Urothelium cell line (cell line): ENCODE measurements around the gene CENPH.
A peak's percentile ranks its signal among the peaks of the same experiment; 100 is the strongest.
"Not testable (repeated sequence)": the region's sequence is repeated elsewhere in the genome, so short reads cannot be mapped to it uniquely, and the experiment has no call there.

ENCODE experiments used
- DNase-seq: peaks from one replicate; pipeline ENCODE4 v3.0.0; 2011; ENCODE audit warnings: low spot score, mixed read lengths
- FAIRE-seq: peaks from 2 replicates; lab custom pipeline; 2011; peaks lifted over from hg19 to GRCh38; lab: Jason Lieb, UNC

CENPH gene

DNA sequence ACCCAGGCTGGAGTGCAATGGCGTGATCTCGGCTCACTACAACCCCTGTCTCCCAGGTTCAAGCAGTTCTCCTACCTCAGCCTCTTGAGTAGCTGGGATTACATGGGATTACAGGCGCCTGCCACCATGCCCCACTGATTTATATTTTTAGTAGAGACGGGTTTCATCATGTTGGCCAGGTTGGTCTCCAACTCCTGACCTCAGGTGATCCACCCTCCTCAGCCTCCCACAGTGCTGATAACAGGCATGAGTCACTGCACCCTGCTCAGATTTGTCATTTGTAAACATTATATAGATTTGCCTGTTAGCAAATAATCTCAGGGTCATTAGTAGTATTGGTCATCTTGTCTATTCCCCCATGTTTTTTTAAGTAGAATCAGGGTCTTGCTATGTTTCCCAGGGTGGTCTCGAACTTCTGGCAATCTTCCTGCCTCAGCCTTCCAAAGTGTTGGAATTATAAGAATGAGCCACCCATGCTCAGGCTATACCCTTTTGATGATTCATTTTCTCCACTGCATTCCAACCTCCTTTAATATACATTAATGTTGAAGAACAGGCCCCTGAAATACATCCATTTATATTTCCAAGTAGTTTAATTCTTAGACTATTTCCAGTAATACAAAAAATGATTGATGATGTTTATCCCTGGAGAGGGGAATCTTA is 17.3 kb downstream of the CENPH start:
- no peak for DNase-seq
- no peak for FAIRE-seq

DNA sequence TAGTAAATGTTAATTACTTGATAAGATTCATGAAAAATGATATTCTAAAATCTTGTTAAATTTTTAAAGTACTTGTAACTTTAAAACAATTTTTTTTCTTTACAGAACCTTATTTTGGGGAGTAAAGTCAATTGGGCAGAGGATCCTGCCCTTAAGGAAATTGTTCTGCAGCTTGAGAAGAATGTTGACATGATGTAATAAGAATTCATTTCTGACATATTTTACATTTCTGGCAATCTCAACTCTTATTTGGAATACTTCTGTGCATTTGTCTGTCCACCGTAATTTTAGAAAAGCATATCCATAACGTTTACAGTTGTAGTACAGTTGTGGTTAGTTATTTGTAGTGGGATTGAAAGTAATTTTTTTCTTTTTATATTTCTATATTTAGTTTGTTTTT is 20.2 kb downstream of the CENPH start:
- FAIRE-seq (no peak), DNase-seq (no peak)

DNA sequence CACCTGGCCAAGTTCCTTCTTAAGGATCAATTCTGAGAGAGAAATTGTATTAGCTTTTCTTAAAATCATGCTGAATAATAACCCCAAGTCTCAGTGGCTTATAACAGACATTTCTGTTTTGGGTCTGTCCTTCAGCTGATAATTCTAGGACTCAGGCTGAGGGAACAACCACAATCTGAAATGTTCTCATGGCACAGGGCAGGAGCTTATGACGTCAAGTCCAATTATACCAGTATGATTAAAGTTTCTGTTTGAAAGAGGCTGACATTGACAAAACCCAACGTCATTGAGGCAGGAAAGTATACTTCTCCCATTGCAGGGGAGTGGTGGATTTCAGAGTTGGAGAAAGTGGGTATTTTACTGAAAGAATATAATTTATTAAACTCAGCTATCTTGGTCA is 21.8 kb downstream of the CENPH start:
- FAIRE-seq: no peak
- no peak for DNase-seq

DNA sequence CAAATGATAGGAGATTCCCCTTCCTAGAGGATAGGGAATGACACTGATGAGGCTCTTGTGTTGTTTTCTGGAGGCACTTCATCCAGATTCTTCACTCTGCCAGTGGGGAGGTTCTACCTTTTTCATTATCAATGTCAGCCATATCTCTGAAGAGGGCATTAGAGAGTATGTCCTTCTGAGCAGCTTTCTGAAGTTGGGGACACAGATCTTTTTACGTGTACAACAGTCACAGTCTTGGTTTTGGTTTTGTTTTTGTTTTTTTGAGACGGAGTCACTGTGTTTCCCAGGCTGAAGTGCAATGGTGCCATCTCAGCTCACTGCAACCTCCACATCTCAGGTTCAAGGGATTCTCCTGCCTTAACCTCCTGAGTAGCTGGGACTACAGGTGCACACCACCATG is 22.6 kb downstream of the CENPH start:
- FAIRE-seq: no peak
- no peak for DNase-seq

DNA sequence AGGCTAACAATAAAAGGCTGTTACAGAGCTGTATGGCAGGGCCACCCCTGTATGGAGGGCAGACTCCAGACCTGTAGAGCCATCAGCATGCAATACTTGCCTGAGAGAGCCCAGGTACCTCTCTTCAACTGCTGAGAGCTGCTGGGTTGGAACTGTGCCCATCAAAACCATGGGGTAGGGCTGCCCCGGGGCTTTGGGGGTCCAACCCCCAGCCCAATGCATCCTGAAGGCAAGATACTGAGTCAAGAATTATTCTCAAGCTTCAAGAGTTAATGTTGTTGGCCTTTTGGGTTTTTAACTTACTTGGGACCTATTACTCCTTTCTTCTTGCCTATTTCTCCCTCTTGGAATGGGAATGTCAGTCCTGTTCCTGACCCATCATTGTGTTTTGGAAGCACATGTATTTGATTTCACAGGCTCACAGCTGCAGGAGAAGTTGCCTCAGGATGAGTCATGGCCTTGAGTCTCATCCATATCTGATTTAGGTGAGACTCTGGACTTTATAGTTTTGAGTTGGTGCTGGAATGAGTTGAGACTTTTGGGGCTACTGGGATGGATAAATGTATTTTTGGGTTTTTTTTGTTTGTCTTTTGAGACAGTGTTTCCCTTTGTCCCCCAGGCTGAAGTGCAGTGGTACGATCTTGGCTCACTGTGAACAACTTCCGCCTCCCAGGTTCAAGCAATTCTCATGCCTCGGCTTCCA is 24.3 kb downstream of the CENPH start:
- DNase-seq (no peak), FAIRE-seq (no peak)

DNA sequence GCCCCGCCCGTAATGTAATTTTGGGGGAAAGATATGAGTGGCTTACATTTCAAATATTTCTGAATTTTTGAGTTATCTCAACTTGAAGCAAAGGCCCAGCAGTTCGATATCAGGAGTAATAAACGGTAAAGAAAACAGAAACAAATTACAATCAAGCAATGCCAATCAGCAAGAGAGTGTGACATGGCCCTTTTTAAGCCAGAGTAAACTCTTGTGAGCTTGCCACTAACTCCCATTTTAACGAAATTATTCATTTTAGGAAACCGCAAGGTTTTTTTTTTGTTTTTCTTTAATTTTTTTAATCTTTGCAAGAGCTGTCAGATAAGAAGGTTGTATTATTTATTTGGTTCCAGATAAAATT is 27.7 kb downstream of the CENPH start:
- FAIRE-seq (no peak), DNase-seq (no peak)

DNA sequence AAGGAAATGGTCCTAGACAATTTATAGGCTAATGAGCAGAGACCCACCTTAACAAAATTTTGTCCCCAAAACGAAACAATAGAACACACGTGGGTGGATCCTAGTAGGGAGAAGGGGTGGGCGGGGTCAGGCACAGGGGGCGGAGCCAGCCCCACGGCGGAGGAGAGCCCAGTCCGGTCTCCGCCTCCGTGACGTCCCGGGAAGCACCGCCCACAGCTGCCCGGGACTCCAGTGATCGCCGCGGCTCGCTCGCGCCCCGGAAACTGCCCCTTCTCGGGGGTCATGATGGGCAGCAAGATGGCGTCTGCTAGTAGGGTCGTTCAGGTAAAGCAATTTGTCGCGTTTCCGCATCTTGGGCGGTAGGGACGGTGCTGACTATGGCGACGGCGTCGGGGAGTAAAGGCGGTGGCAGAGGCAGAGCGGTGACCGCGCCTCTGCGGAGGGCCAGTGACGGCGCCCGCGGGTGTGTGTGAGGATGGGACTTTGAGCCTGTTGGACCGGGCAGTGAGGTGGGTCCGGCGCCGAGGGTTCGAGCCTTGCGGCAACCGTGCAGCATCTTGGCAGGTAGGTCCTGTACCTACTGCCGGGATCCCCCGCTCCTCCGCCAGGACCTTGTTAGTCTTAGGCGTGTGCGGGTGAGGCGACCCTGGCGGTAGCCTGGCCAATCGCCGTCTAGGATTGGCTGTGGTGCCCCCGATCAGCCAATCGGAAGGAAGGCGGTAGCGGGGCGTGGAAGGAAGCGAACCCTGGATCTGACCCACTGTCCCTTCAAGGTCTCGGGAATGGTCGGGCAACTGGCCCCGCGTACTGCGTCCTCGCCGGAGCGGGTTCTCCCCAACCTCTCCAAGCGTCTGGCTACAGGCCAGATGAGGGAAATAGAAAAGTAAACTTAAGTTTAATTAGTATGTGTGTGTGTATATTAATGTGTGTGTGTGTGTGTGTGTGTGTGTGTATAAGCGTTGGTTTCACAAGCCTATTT is 28.5 kb downstream of the CENPH start:
- DNase-seq: peak; percentile 99
- peak; percentile 84 for FAIRE-seq

DNA sequence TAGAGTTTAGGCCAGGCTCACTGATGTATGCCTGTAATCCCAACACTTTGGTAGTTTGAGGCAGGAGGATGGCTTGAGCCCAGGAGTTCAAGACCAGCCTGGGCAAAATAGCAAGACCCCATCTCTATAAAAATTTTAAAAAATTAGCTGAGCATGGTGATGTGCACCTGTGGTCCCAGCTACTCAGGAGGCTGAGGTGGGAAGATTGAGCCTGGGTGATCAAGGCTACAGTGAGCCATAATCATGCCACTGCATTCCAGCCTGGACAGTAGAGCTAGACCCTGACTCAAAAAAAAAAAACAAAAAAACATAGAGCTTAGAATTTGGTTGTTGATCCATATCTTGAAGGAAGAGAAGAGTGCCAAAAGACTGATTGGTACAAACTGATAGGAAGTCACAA is 30.6 kb downstream of the CENPH start:
- FAIRE-seq: no peak

DNA sequence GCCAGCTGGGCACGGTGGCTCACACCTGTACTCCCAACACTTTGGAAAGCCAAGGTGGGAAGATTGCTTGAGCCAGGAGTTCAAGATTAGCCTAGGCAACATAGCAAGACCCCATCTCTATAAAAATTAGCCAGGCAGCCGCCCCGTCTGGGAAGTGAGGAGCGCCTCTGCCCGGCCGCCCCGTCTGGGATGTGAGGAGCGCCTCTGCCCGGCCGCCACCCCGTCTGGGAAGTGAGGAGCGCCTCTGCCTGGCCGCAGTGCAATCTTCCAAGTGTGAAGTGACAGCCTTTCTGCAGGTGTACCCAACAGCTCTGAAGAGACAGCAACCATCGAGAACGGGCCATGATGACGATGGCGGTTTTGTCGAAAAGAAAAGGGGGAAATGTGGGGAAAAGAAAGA is 31.0 kb downstream of the CENPH start:
- DNase-seq, FAIRE-seq: not testable (repeated sequence)

More for the DNA sequence above, 30.6 kb downstream of the CENPH start:
- DNase-seq: no peak

DNA sequence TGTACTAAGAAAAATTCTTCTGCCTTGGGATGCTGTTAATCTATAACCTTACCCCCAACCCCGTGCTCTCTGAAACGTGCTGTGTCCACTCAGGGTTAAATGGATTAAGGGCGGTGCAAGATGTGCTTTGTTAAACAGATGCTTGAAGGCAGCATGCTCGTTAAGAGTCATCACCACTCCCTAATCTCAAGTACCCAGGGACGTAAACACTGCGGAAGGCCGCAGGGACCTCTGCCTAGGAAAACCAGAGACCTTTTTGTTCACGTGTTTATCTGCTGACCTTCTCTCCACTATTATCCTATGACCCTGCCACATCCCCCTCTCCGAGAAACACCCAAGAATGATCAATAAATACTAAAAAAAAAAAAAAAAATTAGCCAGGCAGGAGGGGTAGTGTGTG is 31.4 kb downstream of the CENPH start:
- not testable (repeated sequence) for DNase-seq, FAIRE-seq

DNA sequence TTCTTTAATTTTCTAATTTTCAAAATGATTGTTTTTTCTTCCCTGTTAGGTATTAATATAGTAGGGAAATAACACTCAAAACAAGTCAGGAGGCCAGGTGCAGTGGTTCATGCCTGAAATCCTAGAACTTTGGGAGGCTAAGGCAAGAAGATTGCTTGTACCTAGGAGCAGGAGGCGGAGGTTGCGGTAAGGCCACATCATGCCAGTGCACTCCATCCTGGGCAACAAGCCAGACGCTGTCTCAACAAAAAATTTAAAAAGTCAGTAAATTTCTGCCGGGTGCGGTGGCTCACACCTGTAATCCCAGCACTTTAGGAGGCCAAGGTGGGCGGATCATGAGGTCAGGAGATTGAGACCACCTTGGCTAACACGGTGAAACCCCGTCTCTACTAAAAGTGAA is 35.1 kb downstream of the CENPH start:
- no peak for FAIRE-seq
- DNase-seq: no peak

DNA sequence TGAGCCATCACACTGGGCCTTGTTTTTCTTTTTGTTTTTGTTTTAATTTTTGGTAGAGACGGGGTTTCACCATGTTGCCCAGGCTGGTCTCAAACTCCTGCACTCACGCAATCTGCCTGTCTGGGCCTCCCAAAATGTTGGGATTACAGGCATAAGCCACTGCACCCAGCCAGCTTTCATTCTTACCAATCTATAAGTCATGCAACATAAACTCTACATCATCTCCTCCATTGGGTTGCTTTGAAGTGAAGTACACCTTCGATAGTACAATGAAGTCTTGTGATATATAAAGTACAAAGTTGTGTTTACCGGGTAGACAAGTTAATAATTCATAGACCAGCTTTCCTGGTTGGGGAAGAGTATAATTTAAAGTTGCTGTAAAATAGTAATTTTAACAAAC is 36.5 kb downstream of the CENPH start:
- FAIRE-seq: no peak
- DNase-seq: no peak

DNA sequence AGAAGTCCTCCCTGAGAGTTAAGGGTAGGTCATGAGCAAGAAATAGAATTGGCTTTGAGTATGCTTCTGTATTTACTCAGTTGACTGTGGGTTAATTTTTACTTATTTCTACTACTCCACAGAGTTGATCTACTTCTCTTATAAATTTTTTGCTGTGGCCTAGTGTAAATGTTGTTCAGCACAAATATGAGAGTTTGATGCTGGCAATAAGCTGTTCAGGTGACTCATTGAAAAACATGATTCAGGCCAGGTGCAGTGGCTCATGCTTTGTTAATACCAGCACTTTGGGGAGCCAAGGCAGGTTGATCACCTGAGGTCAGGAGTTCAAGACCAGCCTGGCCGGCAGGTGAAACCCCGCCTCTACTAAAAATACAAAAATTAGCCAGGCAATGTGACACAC is 40.8 kb downstream of the CENPH start:
- DNase-seq: no peak
- FAIRE-seq: no peak

DNA sequence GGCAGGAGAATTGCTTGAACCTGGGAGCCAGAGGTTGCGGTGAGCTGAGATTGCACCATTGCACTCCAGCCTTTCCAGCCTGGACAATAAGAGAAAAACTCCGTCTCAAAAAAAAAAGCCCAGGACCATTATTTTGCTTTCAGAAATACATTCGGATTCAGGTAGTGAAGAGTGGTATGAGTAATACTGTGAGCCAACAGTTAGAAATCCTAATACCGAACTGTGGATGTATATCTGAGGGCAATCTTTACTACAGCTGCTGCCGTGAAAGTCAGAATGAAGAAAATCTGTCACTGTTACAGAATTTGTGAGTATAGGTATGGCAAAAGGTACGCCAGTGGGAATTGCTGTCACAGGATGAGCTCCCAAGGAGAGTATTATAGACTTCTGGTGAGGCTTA is 41.9 kb downstream of the CENPH start:
- FAIRE-seq: no peak
- no peak for DNase-seq

DNA sequence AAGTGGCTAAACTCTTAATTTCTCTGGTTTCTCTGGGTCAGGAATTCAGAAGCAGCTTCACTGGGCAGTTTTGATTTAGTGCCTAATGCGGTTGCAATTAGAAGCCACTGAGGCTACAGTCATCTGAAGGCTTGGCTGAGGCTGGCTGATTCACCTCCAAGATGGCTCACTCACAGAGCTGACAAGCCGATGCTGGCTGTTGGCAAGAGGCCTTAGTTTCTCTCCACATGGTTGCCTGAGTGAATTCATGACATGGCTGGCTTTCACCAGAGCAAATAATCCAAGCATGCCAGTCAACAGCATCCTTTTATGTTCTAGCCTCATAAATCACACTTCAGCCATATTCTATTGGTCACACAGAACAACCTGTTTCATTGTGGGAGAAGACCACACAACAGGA is 42.5 kb downstream of the CENPH start:
- FAIRE-seq: no peak
- no peak for DNase-seq

DNA sequence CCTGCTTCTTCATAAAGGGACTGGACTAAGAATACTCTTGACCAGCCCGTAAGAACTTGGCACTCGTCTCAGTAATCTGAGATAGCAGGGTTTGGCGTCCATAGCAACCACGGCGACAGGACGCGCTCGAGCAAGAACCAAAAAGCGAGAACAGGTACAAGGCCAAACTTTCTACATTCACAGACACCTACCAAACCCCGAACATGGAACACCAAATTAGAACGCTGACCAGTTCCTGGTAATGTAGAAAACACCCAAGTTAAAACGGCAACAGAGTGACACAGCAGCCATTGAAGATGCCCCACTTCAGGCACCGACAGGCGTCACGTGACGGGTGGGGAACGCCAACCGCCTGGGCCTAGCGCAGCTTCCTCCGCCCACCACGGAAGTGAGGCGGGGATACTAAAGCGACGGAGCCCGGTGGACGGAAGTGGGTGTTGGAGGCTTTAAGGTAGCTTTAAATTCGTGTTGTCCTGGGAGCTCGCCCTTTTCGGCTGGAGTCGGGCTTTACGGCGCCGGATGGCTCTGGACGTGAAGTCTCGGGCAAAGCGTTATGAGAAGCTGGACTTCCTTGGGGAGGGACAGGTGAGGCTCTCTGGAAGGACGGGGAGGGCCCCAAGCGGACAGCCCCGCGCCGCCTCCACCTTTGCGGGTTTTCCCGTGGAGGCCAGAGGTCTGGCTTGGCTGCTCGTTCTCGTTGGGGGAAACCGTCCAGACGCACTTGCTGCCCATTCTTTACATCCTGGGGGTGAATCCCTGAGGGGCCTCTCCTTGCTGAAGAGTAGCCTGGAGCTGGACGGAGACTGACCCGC is 45.3 kb downstream of the CENPH start, which contains the start of gene CDK7:
Gene CDK7 (plus strand): TSS at position 430 of the 812 bp plus-strand sequence. CDS start 90 bp downstream, at position 520.
- DNase-seq: peak; percentile 96
- FAIRE-seq: no peak

DNA sequence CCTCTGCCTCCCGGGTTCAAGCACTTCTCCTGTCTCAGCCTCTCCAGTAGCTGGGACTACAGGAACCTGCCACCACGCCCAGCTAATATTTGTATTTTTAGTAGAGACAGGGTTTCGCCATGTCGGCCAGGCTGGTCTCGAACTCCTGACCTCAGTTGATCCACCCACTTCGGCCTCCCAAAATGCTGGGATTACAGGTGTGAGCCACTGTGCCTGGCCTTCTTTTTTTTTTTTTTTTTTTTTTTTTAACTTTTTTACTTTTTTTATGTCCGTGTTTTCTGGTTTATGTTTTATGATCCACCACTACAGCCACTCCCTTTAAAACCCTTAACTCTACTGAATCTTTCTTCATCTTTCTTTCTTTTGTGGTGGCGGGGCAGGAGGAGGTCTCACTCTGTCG is 47.4 kb downstream of the CENPH start:
- not testable (repeated sequence) for DNase-seq, FAIRE-seq

DNA sequence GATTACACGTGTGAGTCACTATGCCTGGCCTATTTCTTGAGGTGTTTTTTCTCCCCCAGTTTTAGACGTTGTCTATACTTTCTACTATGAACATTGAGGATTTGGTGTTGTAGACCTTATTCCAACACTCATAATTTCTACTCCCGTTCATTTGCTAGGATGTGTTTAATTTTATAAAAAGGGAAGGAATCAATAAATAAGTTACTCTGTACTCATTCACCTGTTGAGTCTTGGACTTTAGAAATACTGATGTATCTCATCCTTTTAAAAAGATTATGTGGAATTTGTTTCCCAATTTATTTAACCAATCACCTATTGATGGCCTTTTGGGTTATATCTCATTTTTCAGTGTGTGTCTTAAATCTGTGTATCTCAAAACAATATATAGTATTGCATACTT is 48.5 kb downstream of the CENPH start:
- FAIRE-seq (no peak), DNase-seq (no peak)

DNA sequence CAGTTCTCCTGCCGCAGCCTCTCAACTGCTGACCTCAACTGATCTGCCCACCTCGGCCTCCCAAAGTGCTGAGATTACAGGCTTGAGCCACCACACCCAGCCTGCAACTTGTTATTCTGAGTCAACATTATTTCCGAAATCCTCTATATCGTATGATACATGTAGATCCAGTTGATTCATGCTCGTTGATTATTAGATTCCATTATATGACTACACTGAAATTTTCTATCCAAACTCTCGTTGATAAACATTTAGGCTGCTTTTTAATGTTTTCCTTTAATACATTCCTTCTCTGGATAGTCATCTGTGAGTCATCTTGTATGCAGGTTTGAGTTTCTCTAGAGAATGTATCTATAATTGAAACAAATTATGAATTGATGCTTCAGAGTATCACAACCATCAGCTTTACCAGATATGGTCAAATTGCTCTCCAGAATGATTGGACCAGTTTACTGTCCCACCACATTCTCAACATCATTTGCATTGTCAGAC is 49.4 kb downstream of the CENPH start:
- FAIRE-seq (no peak), DNase-seq (peak; percentile 26)

DNA sequence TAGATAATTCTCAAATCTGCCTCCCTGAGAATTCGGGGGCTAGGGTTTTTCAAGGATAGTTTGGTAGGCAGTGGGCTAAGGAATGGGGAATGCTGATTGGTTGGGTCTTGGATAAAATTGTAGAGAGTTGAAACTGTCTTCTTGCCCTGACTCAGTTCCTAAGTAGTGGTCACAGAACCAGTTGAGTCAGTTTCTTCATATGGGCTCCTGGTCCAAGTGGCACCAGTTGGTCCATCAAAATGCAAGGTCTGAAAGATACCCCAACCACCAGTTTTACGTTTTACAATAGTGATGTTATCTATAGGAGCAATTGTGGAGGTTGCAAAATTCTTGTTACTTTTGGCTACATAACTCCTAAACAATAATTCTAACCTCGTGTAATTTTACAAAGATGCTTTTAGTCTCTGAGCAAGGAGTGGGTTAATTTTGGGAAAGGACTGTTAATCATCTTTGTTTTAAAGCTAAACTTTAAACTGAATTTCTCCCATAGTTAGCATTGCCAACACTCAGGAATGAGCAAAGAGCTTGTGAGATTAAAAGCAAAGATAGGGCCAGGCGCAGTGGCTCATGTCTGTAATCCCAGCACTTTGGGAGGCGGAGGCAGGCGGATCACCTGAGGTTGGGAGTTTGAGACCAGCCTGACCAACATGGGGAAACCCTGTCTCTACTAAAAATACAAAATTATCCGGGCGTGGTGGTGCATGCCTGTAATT is 53.0 kb downstream of the CENPH start:
- no peak for FAIRE-seq
- no peak for DNase-seq
